ENCODE results near the gene PLEKHG7.

Gene PLEKHG7

GRCh38 chr12:92696216-92696615 is 6.6 kb upstream of the PLEKHG7 start:
- TF ChIP-seq, protein P1, sequence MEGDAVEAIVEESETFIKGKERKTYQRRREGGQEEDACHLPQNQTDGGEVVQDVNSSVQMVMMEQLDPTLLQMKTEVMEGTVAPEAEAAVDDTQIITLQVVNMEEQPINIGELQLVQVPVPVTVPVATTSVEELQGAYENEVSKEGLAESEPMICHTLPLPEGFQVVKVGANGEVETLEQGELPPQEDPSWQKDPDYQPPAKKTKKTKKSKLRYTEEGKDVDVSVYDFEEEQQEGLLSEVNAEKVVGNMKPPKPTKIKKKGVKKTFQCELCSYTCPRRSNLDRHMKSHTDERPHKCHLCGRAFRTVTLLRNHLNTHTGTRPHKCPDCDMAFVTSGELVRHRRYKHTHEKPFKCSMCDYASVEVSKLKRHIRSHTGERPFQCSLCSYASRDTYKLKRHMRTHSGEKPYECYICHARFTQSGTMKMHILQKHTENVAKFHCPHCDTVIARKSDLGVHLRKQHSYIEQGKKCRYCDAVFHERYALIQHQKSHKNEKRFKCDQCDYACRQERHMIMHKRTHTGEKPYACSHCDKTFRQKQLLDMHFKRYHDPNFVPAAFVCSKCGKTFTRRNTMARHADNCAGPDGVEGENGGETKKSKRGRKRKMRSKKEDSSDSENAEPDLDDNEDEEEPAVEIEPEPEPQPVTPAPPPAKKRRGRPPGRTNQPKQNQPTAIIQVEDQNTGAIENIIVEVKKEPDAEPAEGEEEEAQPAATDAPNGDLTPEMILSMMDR (IDR thresholded peaks at IDR 0.05) = no peak
- Histone ChIP-seq H3K27me3 (no peaks in the 10 kb centered on the region), H3K36me3 (no peaks in the 10 kb centered on the region), H3K4me1 (ENCODE audit: control insufficient read depth in 1 of 2, insufficient read depth in 1 of 2, low read depth in 1 of 2, low read length in 1 of 2) (no peaks in the 10 kb centered on the region), H3K9me3 (no peaks in the 10 kb centered on the region), H3K27ac (no peak overlapping the region), H3K4me3 (ENCODE audit: low read depth in 1 of 2, low read length in 1 of 2) (no peak overlapping the region)

GRCh38 chr12:92698474-92698873 is 4.3 kb upstream of the PLEKHG7 start:
- H3K27me3 ChIP-seq = no peaks in the 10 kb centered on the region
- TF ChIP-seq, protein P1 (IDR thresholded peaks at IDR 0.05) = no peak
- H3K4me1 ChIP-seq (ENCODE audit: control insufficient read depth in 1 of 2, insufficient read depth in 1 of 2, low read depth in 1 of 2, low read length in 1 of 2) = no peaks in the 10 kb centered on the region
- H3K9me3 ChIP-seq = no peaks in the 10 kb centered on the region
- H3K4me3 ChIP-seq (ENCODE audit: low read depth in 1 of 2, low read length in 1 of 2) = no peak overlapping the region
- H3K27ac ChIP-seq = no peak overlapping the region
- no peaks in the 10 kb centered on the region for H3K36me3 ChIP-seq

DNA sequence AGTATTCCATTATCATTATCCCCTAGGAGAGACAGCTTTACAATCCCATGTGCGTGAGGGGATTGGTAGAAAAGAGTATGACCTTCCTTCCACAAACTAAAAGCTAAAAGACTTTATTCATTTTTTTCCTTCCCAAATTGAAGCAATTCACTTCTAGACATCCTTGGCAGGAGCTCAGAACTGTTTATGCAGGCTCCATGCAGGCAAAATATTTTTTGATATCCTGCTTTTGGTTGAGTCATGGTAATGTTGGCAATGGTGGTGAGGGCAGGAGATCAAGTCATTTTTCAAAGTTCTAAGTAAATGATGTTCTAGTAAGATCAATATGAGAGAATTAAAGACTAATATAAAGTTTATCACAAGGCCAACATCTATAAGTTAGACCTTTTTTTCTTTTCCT is 1.3 kb upstream of the PLEKHG7 start:
- no peaks in the 10 kb centered on the region for H3K27me3 ChIP-seq
- no peaks in the 10 kb centered on the region for H3K4me1 ChIP-seq (ENCODE audit: control insufficient read depth in 1 of 2, insufficient read depth in 1 of 2, low read depth in 1 of 2, low read length in 1 of 2)
- H3K9me3 ChIP-seq = no peaks in the 10 kb centered on the region
- H3K4me3 ChIP-seq (ENCODE audit: low read depth in 1 of 2, low read length in 1 of 2) = no peak overlapping the region
- no peaks in the 10 kb centered on the region for H3K36me3 ChIP-seq
- TF ChIP-seq, protein P1 (IDR thresholded peaks at IDR 0.05) = no peak
- no peak overlapping the region for H3K27ac ChIP-seq

DNA sequence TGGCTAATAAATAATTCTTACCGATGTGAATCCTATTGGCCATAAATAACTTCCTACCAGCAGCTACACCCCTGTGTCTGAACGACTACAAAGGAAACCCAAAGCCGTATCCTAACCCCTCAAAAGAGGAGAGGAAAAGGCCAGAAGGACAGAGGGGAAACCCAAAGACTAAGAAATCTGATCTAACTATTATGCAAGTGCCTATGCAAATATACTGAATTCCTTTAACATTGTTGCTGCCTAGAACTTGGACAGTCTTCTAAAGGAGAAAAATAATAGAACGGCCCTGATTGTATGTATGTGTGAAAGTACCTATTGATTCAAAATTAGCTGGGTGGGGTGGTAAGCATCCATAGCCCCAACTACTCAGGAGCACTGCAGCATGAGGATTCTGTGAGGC is 997 bp downstream of the PLEKHG7 start:
- TF ChIP-seq, protein P1 (IDR thresholded peaks at IDR 0.05) = no peak
- Histone ChIP-seq H3K9me3 (no peaks in the 10 kb centered on the region), H3K27me3 (no peaks in the 10 kb centered on the region), H3K4me1 (ENCODE audit: control insufficient read depth in 1 of 2, insufficient read depth in 1 of 2, low read depth in 1 of 2, low read length in 1 of 2) (no peaks in the 10 kb centered on the region), H3K36me3 (no peaks in the 10 kb centered on the region), H3K27ac (no peak overlapping the region), H3K4me3 (ENCODE audit: low read depth in 1 of 2, low read length in 1 of 2) (no peak overlapping the region)

DNA sequence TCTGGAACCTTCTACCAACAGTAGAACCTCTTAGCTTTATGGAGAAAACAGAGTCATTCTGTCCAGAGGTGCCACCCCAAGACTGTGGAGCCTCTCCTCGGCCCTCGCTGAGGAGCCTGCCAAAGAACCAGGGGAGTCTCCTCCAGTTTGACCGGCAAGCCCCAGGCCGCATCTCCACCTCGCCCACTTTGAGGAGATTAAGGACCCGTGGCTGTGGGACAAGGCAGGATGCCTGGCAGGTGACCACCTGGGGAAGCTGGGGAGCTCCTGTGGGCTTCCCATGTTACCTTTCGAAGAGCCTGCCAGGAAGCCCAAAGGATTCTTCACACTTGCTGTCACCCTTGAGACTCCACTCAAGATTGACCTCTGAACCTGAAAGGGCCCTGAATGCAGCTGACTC is 3.8 kb downstream of the PLEKHG7 start:
- Histone ChIP-seq H3K27me3 (no peaks in the 10 kb centered on the region), H3K4me3 (ENCODE audit: low read depth in 1 of 2, low read length in 1 of 2) (no peak overlapping the region), H3K36me3 (no peaks in the 10 kb centered on the region), H3K4me1 (ENCODE audit: control insufficient read depth in 1 of 2, insufficient read depth in 1 of 2, low read depth in 1 of 2, low read length in 1 of 2) (no peaks in the 10 kb centered on the region), H3K27ac (no peak overlapping the region), H3K9me3 (no peaks in the 10 kb centered on the region)
- TF ChIP-seq, protein P1 (IDR thresholded peaks at IDR 0.05) = no peak

DNA sequence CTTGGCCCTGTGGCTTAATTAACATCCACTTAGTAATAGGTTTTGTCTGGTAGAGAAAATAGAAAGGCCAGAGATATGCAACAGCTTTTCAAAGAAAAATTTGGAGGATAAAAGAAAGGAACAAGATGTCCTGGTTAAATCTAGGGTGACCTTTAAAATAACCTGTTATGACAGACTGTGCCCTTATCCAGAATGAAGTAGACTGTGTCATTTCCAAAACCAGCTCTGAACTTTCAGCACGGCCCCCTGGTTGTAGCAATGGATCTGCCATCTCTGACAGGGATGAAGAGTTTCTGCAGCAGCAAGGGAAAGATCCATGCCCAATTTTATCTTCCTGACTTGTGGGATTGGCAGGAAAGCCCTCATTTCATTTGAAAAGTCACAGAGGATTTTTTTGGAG is 5.1 kb downstream of the PLEKHG7 start:
- TF ChIP-seq, protein P1 (IDR thresholded peaks at IDR 0.05) = no peak
- Histone ChIP-seq H3K4me3 (ENCODE audit: low read depth in 1 of 2, low read length in 1 of 2) (no peak overlapping the region), H3K27ac (no peak overlapping the region), H3K4me1 (ENCODE audit: control insufficient read depth in 1 of 2, insufficient read depth in 1 of 2, low read depth in 1 of 2, low read length in 1 of 2) (no peaks in the 10 kb centered on the region), H3K9me3 (no peaks in the 10 kb centered on the region), H3K36me3 (no peaks in the 10 kb centered on the region), H3K27me3 (no peaks in the 10 kb centered on the region)

All from neutrophil (primary cell).